Measurements from ENCODE around the gene ZNF653.

DNA sequence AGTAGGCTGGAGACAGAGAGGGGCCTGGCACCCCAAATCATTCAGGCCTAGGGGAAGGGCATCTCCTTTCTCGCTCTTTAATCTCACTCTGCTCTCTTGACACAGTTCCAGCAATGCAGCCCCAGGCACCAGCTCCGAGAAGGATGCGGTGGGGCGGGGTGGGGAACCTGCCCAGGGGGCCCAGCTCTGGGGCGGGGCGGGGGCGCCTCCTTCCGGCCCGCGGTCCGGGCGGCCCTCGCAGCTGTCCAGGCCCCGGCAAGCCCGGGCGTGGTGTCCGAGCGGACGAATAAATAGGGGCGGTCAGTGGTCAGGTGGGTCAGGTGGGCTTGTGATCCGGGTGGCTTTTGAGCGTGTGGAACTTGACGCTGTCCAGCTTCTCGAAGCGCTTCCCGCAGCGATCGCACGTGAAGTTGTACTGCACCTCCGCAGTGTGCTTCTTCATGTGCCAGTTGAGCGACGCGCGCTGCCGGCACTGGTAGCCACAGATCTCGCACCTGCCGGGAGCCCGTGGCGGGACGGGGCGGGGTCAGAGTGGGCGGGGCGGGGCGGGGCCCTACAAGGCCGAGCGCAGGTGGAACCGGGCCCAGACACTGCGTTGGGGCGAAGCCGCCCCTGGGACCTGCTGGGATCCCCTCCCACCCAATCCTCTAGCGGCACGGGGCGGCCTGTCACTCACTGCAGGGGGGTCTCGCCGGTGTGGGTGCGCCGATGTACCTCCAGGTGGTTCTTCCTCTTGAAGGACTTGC, 22.1 kb downstream of the ZNF653 start:
- TF ChIP-seq, protein P1, sequence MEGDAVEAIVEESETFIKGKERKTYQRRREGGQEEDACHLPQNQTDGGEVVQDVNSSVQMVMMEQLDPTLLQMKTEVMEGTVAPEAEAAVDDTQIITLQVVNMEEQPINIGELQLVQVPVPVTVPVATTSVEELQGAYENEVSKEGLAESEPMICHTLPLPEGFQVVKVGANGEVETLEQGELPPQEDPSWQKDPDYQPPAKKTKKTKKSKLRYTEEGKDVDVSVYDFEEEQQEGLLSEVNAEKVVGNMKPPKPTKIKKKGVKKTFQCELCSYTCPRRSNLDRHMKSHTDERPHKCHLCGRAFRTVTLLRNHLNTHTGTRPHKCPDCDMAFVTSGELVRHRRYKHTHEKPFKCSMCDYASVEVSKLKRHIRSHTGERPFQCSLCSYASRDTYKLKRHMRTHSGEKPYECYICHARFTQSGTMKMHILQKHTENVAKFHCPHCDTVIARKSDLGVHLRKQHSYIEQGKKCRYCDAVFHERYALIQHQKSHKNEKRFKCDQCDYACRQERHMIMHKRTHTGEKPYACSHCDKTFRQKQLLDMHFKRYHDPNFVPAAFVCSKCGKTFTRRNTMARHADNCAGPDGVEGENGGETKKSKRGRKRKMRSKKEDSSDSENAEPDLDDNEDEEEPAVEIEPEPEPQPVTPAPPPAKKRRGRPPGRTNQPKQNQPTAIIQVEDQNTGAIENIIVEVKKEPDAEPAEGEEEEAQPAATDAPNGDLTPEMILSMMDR (conservative IDR thresholded peaks at IDR 0.05; ENCODE audit: low read length): no peak
- TF ChIP-seq EZH2phosphoT487 (IDR thresholded peaks at IDR 0.05; ENCODE audit: borderline replicate concordance): no peak

Data from Loucy (cell line).